Type B pancreatic cell (in vitro differentiated cells): ENCODE measurements around the gene TNFRSF18. TPM values are rescaled to one million over a fixed set of nuclear protein-coding genes. Genes with fewer than 3 reads are reported as not detected.

Source experiments
- DNase-seq: peaks from one replicate; pipeline ENCODE4 v3.0.0; 2021; ENCODE audit warnings: mixed read lengths; ENCODE audit not compliant: unreplicated experiment; ENCODE audit errors: extremely low spot score
- H3K27ac Mint-ChIP-seq: 2 replicates; pipeline ENCODE4 v1.8.0; 2021; ENCODE audit warnings: mild to moderate bottlenecking, mixed read lengths
- H3K27me3 Mint-ChIP-seq: 2 replicates; pipeline ENCODE4 v1.8.0; 2021; ENCODE audit warnings: mixed read lengths
- H3K36me3 Mint-ChIP-seq: 2 replicates; pipeline ENCODE4 v1.8.0; 2021; ENCODE audit warnings: mixed read lengths
- H3K4me1 Mint-ChIP-seq: one replicate; pipeline ENCODE4 v1.8.0; 2021; ENCODE audit warnings: mixed read lengths; ENCODE audit not compliant: unreplicated experiment
- H3K4me3 Mint-ChIP-seq: 2 replicates; pipeline ENCODE4 v1.8.0; 2021; ENCODE audit warnings: mild to moderate bottlenecking, mixed read lengths
- H3K9me3 Mint-ChIP-seq: 2 replicates; pipeline ENCODE4 v1.8.0; 2021; ENCODE audit warnings: mixed read lengths
- total RNA-seq: library from RNA; stranded (reverse); gene quantifications from 2 replicates; pipeline ENCODE4 v1.2.1, GENCODE V29; 2021; ENCODE audit warnings: low replicate concordance
- TF ChIP-seq, protein P1 (sequence below): fragments of 200-600 bp; sonication (generic); conservative IDR thresholded peaks from 2 replicates; pipeline ENCODE4 v1.5.0; 2021; ENCODE audit warnings: antibody characterized with exemption, mild to moderate bottlenecking

TNFRSF18 gene
- total RNA-seq, 1 donor from 2014 or later = not detected

DNA sequence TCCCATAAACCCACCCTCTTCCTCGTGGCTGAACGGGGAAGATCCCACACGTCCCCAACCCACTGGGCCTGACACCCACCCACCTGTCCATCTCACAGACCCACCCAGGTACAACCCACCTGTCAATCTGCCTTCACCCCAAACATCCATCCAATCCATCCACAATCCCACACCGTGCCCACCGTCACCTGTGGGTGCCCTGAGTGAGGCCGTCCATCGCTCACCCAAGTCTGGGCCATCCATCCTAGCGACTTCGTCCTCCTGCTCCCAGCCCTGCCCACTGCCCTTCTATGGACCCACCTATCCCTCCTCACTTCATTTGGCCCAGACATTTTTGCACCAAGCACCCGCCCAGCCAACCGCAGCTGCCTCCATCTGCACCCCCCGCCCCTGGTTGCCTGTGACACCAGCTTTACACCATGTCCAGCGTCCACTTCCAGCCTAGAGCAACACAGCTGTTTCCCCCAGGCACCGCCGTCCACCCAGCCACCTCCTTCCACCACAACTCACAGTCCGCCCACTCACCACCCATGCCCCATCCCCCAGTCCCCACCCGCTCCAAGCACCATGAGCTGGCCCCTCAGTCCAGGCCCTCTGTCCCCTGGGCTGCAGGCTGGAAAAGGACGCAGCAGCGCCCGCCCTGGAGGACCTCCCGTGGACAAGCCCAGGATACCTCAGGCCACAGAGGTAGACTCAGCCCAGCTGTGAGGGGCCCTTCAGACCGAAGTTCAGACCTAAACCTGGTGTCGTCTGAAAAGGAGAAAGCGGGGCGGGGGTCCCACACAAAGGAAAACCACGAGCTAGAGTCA, 25.1 kb downstream of the TNFRSF18 start:
- H3K4me3 Mint-ChIP-seq = no peak overlapping the region
- DNase-seq = no peak
- H3K4me1 Mint-ChIP-seq = peaks cover 4% of the 10 kb centered on the region
- H3K27ac Mint-ChIP-seq = no peak overlapping the region
- no peaks in the 10 kb centered on the region for H3K36me3 Mint-ChIP-seq
- peaks cover 7% of the 10 kb centered on the region for H3K27me3 Mint-ChIP-seq
- H3K9me3 Mint-ChIP-seq = no peaks in the 10 kb centered on the region
- TF ChIP-seq, protein P1, sequence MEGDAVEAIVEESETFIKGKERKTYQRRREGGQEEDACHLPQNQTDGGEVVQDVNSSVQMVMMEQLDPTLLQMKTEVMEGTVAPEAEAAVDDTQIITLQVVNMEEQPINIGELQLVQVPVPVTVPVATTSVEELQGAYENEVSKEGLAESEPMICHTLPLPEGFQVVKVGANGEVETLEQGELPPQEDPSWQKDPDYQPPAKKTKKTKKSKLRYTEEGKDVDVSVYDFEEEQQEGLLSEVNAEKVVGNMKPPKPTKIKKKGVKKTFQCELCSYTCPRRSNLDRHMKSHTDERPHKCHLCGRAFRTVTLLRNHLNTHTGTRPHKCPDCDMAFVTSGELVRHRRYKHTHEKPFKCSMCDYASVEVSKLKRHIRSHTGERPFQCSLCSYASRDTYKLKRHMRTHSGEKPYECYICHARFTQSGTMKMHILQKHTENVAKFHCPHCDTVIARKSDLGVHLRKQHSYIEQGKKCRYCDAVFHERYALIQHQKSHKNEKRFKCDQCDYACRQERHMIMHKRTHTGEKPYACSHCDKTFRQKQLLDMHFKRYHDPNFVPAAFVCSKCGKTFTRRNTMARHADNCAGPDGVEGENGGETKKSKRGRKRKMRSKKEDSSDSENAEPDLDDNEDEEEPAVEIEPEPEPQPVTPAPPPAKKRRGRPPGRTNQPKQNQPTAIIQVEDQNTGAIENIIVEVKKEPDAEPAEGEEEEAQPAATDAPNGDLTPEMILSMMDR = no peak

DNA sequence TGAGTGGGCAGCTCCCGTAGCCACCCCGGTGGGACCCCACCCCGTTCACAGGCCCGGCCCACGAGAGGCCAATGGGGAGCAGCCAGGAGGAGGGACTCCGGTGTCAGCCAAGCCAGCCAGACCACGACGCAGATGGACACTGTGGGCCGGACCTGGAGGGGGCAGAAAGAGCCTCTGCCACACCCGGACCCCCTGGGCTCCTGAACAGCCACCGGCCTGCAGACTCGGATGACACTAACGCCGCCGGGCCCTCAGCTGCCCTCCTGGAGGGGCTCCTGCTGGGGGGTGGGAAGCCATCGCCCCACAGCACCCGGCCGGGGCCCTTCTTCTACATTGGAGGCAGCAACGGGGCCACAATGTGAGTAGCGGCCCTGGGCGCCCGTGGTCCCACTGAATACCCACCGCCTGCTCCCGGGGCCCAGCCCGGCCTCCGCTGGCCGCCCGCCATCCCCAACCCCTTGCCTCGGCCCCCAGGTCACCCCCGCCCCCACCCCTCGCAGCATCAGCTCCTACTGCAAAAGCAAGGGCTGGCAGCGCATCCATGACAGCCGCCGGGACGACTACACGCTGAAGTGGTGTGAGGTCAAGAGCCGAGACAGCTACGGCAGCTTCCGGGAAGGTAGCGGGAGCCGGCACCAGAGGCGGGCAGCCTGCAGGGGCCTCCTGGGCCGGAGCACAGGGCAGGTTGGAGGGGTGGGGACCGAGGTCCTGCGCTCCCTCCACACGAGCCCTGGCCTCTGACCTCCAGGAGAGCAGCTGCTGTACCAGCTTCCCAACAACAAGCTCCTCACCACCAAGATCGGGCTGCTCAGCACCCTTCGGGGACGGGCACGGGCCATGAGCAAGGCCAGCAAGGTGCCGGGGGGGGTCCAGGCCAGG, 26.2 kb downstream of the TNFRSF18 start:
- no peaks in the 10 kb centered on the region for H3K9me3 Mint-ChIP-seq
- DNase-seq = no peak
- no peaks in the 10 kb centered on the region for H3K36me3 Mint-ChIP-seq
- H3K4me1 Mint-ChIP-seq = peaks cover 4% of the 10 kb centered on the region
- no peak overlapping the region for H3K27ac Mint-ChIP-seq
- H3K27me3 Mint-ChIP-seq = peaks cover 16% of the 10 kb centered on the region
- H3K4me3 Mint-ChIP-seq = no peak overlapping the region
- TF ChIP-seq, protein P1 = no peak

DNA sequence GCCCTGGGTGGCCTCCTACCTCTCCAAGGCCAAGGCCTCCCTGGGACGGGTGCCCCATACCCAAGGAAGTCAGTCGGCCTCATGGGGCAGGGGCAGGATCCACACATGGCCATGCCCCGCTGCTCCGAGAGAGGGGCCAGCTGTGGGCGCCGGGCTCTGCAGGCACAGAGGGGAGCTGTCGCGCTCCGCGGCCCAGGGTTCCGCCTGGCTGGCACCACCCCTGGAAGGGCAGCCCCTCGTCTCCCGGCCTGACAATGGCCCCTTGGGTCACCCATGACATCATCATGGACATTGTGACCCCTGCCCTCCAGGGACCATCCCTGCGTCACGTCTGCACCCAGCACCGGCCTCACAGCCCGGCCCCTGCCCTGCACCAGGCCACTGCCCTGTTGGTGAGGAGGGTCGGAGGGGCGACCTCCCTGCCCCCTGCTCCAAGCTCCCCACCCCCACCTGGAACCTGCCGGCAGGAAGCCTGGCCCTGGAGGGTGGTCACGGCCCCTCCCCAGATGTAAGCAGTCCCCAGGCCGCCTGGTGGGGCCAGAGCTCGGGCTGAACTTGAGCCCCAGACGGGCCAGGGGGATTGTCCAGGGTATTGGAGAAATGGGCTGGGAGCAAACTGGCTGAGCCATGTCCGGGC, 26.9 kb downstream of the TNFRSF18 start:
- Mint-ChIP-seq H3K36me3 (no peaks in the 10 kb centered on the region), H3K9me3 (no peaks in the 10 kb centered on the region), H3K4me3 (no peak overlapping the region), H3K27ac (no peak overlapping the region), H3K27me3 (peaks cover 18% of the 10 kb centered on the region), H3K4me1 (peaks cover 4% of the 10 kb centered on the region)
- TF ChIP-seq, protein P1 = no peak
- no peak for DNase-seq

DNA sequence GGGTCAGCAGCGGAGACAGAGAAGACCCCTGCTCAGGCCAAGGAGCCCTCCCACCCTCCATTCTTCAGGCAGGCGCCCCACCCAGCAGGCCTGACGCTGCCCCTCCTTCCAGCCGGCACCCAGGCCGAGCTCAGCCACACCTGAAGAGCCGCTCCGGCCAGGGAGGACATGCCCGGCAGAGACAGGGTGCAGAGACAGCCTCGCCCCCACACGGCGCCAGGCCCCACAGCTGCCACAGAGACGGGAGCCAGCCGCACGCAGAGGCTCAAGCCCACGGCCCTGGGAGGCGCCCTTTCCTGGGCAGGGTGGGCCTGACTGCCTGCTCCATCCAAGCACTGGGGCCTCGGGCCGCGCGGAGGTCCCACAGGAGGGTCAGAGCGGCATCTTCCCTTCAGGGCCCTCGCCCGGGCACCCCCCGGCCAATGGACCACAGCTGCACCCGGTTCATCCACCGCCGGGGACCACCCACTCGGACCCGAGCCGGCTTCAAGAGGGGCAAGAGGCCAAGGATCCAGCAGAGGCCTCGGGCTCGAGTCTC, 27.5 kb downstream of the TNFRSF18 start:
- H3K27ac Mint-ChIP-seq = no peak overlapping the region
- DNase-seq = no peak
- H3K4me3 Mint-ChIP-seq = no peak overlapping the region
- H3K4me1 Mint-ChIP-seq = peaks cover 4% of the 10 kb centered on the region
- no peaks in the 10 kb centered on the region for H3K9me3 Mint-ChIP-seq
- peaks cover 21% of the 10 kb centered on the region for H3K27me3 Mint-ChIP-seq
- H3K36me3 Mint-ChIP-seq = no peaks in the 10 kb centered on the region
- TF ChIP-seq, protein P1 = no peak

DNA sequence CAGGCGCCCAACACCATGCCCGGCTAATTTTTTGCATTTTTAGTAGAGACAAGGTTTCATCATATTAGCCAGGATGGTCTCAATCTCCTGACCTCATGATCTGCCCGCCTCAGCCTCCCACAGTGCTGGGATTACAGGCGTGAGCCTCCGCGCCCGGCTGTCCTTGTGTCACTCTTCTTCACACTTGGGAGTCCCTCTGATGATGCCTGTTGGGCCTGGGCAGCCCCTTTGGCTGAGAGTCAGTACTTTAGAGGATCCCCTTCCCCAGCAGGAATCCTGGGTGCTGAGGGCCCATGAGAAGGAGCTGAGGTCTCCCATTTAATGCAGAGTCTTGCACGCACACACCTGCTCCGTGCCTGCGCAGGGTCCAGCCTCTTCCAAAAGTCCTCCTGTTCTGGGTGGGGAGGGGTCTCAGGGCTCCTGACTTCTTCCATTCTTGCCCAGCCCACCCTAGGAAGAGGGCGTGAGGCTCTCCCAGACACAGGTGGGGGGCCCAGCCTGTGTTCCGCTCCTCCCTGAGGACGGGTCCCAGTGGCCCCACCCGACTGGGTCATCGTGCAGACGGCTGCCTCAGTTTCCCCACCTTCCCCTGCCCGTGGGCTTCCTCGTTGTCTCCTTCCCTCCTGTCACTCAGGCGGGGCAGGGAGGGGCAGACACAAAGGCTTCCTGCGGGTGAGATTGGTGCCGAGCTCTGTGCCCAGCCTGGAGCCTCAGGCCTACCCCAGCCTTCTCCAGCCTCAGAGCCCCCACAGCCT, 28.8 kb downstream of the TNFRSF18 start:
- H3K27ac Mint-ChIP-seq = no peak overlapping the region

More for the DNA sequence above, 28.8 kb downstream of the TNFRSF18 start:
- Mint-ChIP-seq H3K36me3 (no peaks in the 10 kb centered on the region), H3K9me3 (no peaks in the 10 kb centered on the region), H3K27me3 (peaks cover 21% of the 10 kb centered on the region), H3K4me3 (no peak overlapping the region), H3K4me1 (peaks cover 4% of the 10 kb centered on the region)
- DNase-seq = no peak
- TF ChIP-seq, protein P1 = no peak
